Measurements from ENCODE around the gene VWC2.

Gene VWC2

GRCh38 chr7:49773218-49773935, at the start of gene VWC2:
TSS of gene VWC2 (plus strand) at chr7:49773638. CDS start at chr7:49775436, 1,798 bp downstream.
- DNase-seq (ENCODE audit: low read depth in 2 of 2): no peak

GRCh38 chr7:49724071-49724470, 49.4 kb upstream of the VWC2 start:
- DNase-seq (ENCODE audit: low read depth in 2 of 2): no peak

GRCh38 chr7:49731836-49732235, 41.6 kb upstream of the VWC2 start:
- no peak for DNase-seq (ENCODE audit: low read depth in 2 of 2)

GRCh38 chr7:49762666-49763065, 10.8 kb upstream of the VWC2 start:
- DNase-seq (ENCODE audit: low read depth in 2 of 2): no peak

- DNase-seq (ENCODE audit: low read depth in 2 of 2): no peak
These were observed 9.6 kb upstream of the VWC2 start for GRCh38 chr7:49763791-49764190.

- DNase-seq (ENCODE audit: low read depth in 2 of 2): no peak
These were observed 6.5 kb upstream of the VWC2 start for GRCh38 chr7:49766966-49767365.

- DNase-seq (ENCODE audit: low read depth in 2 of 2): no peak
These were observed 5.7 kb upstream of the VWC2 start for GRCh38 chr7:49767719-49768118.

GRCh38 chr7:49768254-49768653, 5.2 kb upstream of the VWC2 start:
- no peak for DNase-seq (ENCODE audit: low read depth in 2 of 2)

- DNase-seq (ENCODE audit: low read depth in 2 of 2): no peak
These were observed 4.6 kb upstream of the VWC2 start for GRCh38 chr7:49768835-49769234.

- DNase-seq (ENCODE audit: low read depth in 2 of 2): no peak
These were observed 4.1 kb upstream of the VWC2 start for GRCh38 chr7:49769285-49769857.

- DNase-seq (ENCODE audit: low read depth in 2 of 2): no peak
These were observed 2.6 kb upstream of the VWC2 start for GRCh38 chr7:49770838-49771237.

- no peak for DNase-seq (ENCODE audit: low read depth in 2 of 2)
These were observed 1.8 kb upstream of the VWC2 start for GRCh38 chr7:49771427-49772176.

- DNase-seq (ENCODE audit: low read depth in 2 of 2): no peak
These were observed 571 bp upstream of the VWC2 start for GRCh38 chr7:49772916-49773217.

- no peak for DNase-seq (ENCODE audit: low read depth in 2 of 2)
These were observed 559 bp downstream of the VWC2 start for GRCh38 chr7:49773936-49774458.

- DNase-seq (ENCODE audit: low read depth in 2 of 2): no peak
These were observed 1.1 kb downstream of the VWC2 start for GRCh38 chr7:49774459-49775064.

GRCh38 chr7:49775065-49775948, 1.9 kb downstream of the VWC2 start:
- DNase-seq (ENCODE audit: low read depth in 2 of 2): no peak

- no peak for DNase-seq (ENCODE audit: low read depth in 2 of 2)
These were observed 2.6 kb downstream of the VWC2 start for GRCh38 chr7:49775949-49776443.

- no peak for DNase-seq (ENCODE audit: low read depth in 2 of 2)
These were observed 3.6 kb downstream of the VWC2 start for GRCh38 chr7:49776994-49777393.

- no peak for DNase-seq (ENCODE audit: low read depth in 2 of 2)
These were observed 5.4 kb downstream of the VWC2 start for GRCh38 chr7:49778731-49779270.

- no peak for DNase-seq (ENCODE audit: low read depth in 2 of 2)
These were observed 7.5 kb downstream of the VWC2 start for GRCh38 chr7:49780953-49781352.

- DNase-seq (ENCODE audit: low read depth in 2 of 2): no peak
These were observed 8.6 kb downstream of the VWC2 start for GRCh38 chr7:49781996-49782395.

Measured in stimulated activated CD4-positive, alpha-beta T cell treated with anti-CD3 and anti-CD28 coated beads, Interleukin-1b, Interleukin-23, amount 100 ng/mL, for 1 hour (primary cell).